Measurements from ENCODE around the gene SLC30A2. TPM values are rescaled to one million over a fixed set of nuclear protein-coding genes. Genes with fewer than 3 reads are reported as not detected.
"Not testable (repeated sequence)": the region's sequence is repeated elsewhere in the genome, so short reads cannot be mapped to it uniquely, and the experiment has no call there.

SLC30A2 gene, protein sequence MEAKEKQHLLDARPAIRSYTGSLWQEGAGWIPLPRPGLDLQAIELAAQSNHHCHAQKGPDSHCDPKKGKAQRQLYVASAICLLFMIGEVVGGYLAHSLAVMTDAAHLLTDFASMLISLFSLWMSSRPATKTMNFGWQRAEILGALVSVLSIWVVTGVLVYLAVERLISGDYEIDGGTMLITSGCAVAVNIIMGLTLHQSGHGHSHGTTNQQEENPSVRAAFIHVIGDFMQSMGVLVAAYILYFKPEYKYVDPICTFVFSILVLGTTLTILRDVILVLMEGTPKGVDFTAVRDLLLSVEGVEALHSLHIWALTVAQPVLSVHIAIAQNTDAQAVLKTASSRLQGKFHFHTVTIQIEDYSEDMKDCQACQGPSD
- 100 to 1,000 TPM in 1 of 6 donors, 10 to 100 TPM in 5; 27.0 to 142 (median 56.4) TPM for total RNA-seq
- polyA plus RNA-seq = 10 to 100 TPM; 24.1 to 42.4 TPM

DNA sequence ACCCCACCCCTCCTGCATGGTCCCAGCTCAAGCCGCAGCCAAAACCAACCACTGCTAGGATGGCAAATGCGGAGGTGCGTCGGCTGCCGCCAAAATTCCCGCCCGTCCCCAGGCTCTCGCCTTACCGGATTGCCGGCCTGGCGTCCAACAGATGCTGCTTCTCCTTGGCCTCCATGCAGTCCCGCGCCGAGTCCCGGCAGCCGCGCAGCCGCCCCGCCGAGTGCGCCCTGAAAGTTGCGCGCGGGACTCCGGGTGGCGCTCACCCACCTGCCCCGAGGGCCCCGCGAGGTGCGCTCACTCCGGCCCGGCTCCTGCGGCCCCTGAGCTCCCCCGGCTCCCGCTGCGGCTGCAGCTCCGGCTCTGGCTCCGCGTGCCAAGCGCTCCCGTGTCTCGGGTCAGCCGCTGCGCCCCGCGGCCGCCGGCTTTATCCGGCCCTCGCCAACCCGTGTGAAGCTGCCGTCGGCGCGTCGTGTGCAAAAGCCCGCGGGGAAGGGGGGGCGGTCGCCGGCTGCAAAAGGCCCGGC, at the start of gene SLC30A2:
SLC30A2 (minus strand) TSS at position 397 of the 524 bp plus-strand sequence; CDS start at position 175, 222 bp downstream.
- peaks cover 8 to 17% (median 8%) of the 10 kb centered on the region in 3 donors for H3K4me1 ChIP-seq
- FAIRE-seq (no peak), ATAC-seq (peak; percentile 57 to 75 (median 64)), DNase-seq (peak; percentile 65 to 85 (median 72))
- no peaks in the 10 kb centered on the region for H3K9me3 ChIP-seq
- peak within 1 kb of the TSS; percentile 70 to 86 (median 78) for H3K27ac ChIP-seq
- no peaks in the 10 kb centered on the region for H3K27me3 ChIP-seq
- H3K4me3 ChIP-seq = peak within 1 kb of the TSS; percentile 47 to 68 (median 57)
- 0 to 1% methylated on average over 40 to 62 of the region's 62 CpGs for WGBS, 2 donors
- no peaks in the 10 kb centered on the region for H3K36me3 ChIP-seq
- TF ChIP-seq CTCF (IDR thresholded peaks at IDR 0.05) = no peak
- intact Hi-C loops (cut with DNase I) = no loop called here

GRCh38 chr1:26094677-26095383, 48.9 kb upstream of the SLC30A2 start:
- H3K4me1 ChIP-seq = peaks cover 5 to 14% (median 9%) of the 10 kb centered on the region in 3 donors
- no peak for FAIRE-seq
- peak in 5 of 6 donors; percentile 23 to 59 (median 50) for DNase-seq
- H3K27me3 ChIP-seq = no peaks in the 10 kb centered on the region
- no peaks in the 10 kb centered on the region for H3K36me3 ChIP-seq
- ATAC-seq = peak; percentile 15 to 56 (median 36)
- WGBS, 2 donors = 71 to 77% methylated on average over 17 of the region's 17 CpGs
- peak overlapping the region in 3 of 4 donors; percentile 56 to 63 (median 58) for H3K27ac ChIP-seq
- intact Hi-C loops (cut with DNase I) = no loop called here
- H3K9me3 ChIP-seq = no peaks in the 10 kb centered on the region
- no peak overlapping the region for H3K4me3 ChIP-seq
- no peak for TF ChIP-seq CTCF (IDR thresholded peaks at IDR 0.05)

DNA sequence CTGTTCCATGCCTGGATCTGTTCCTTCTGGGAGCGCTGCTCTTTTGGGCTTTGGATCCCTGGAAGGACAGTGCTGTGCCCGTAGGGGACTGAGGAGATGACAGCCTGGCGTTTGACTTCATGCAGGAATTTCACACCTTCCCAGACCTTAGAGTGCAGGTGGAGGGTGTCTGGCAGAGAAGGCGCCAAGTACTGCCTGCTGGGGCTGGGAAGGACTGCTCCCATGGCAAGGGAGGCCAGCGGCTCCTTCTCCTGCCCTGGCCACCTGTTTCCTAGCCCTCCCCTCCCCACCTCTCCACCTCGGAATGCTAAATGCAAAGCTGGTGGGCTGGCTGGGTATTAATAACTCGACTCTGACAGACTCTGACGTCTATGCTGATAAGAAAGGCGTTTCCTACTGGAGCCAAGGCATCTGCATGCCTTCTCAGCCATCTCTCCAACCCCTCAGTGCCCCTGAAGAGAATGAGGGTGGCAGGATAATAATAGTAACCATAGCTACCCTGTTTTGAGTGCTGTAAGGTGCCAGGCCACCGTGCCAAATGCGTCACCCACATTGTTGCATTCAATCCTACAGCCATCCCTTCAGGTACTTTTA, 48.3 kb upstream of the SLC30A2 start:
- H3K4me1 ChIP-seq = peaks cover 5 to 14% (median 9%) of the 10 kb centered on the region in 3 donors
- no peaks in the 10 kb centered on the region for H3K9me3 ChIP-seq
- DNase-seq = peak; percentile 62 to 82 (median 74)
- no peaks in the 10 kb centered on the region for H3K27me3 ChIP-seq
- no peak for FAIRE-seq
- WGBS, 2 donors = 19 to 21% methylated on average over 11 of the region's 11 CpGs
- H3K27ac ChIP-seq = peak overlapping the region; percentile 17 to 63 (median 36)
- intact Hi-C loops (cut with DNase I) = no loop called here
- peak; percentile 88 to 91 (median 90) for ATAC-seq
- TF ChIP-seq CTCF (IDR thresholded peaks at IDR 0.05) = no peak
- H3K4me3 ChIP-seq = no peak overlapping the region
- H3K36me3 ChIP-seq = no peaks in the 10 kb centered on the region

DNA sequence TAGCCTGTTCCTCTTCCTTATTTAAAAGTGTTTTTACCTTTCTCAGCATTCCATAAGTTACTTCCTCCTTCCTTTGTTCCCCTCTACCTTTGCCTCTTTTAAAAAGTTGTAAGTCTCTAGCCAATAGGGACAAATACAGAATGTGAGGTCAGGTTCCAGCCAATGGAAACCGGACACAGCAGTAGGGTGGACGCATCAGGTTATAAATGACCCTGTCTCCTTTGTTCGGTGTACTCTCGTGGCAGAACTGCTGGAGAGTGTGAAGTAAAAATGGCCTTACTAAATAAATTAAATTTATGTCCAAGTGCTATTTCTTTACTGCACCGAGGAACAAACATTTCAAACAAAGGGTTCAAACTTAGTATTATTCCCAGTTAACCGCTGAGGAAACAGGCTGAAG, 47.7 kb upstream of the SLC30A2 start:
- intact Hi-C loops (cut with DNase I); H3K36me3 ChIP-seq; H3K4me3 ChIP-seq; H3K9me3 ChIP-seq; H3K27me3 ChIP-seq; FAIRE-seq; DNase-seq: not testable (repeated sequence)
- ATAC-seq = peak in 1 of 4 donors; percentile 5
- 55 to 62% methylated on average over 6 of the region's 6 CpGs for WGBS, 2 donors
- Histone ChIP-seq H3K27ac (peak overlapping the region; percentile 17 to 63 (median 36)), H3K4me1 (peaks cover 5 to 14% (median 9%) of the 10 kb centered on the region in 3 donors)

GRCh38 chr1:26092422-26092821, 46.5 kb upstream of the SLC30A2 start:
- Histone ChIP-seq H3K4me1 (peaks cover 5 to 14% (median 9%) of the 10 kb centered on the region in 3 donors), H3K4me3 (no peak overlapping the region), H3K36me3 (no peaks in the 10 kb centered on the region), H3K27me3 (no peaks in the 10 kb centered on the region), H3K27ac (no peak overlapping the region), H3K9me3 (no peaks in the 10 kb centered on the region)
- no peak for FAIRE-seq
- 79 to 80% methylated on average over 7 of the region's 7 CpGs for WGBS, 2 donors
- ATAC-seq = no peak
- intact Hi-C loops (cut with DNase I) = no loop called here
- TF ChIP-seq CTCF (IDR thresholded peaks at IDR 0.05) = no peak
- DNase-seq = no peak

Measured in pancreas (tissue), 10 donors.